WTC11 (cell line): ENCODE data around the gene CAPN1. TPM values are rescaled to one million over a fixed set of nuclear protein-coding genes. Genes with fewer than 3 reads are reported as not detected.

Experiments
- ATAC-seq: fragments of 200-7000 bp; cut with Tn5 transposase; 2 replicates; pipeline ENCODE4 v1.10.0; 2021; ENCODE audit warnings: mild to moderate bottlenecking, moderate library complexity
- CTCF ChIA-PET: fragments of 300-600 bp; sonication (Branson Sonifier 250); formaldehyde crosslinking; loops from one replicate; lab custom pipeline; 2021; ENCODE audit warnings: antibody characterized with exemption; lab: Charles Lee
- POLR2A ChIA-PET: fragments of 350-600 bp; sonication (Branson Sonifier 250); formaldehyde crosslinking; loops from one replicate; lab custom pipeline; 2021; ENCODE audit warnings: antibody characterized with exemption; lab: Charles Lee
- DNase-seq: peaks from one replicate; pipeline ENCODE4 v3.0.0; 2021; ENCODE audit warnings: low spot score
- H3K27ac Mint-ChIP-seq: 2 replicates; pipeline ENCODE4 v1.8.0; 2021; ENCODE audit warnings: mixed read lengths
- H3K27me3 Mint-ChIP-seq: 2 replicates; pipeline ENCODE4 v1.8.0; 2021; ENCODE audit warnings: low read depth, mild to moderate bottlenecking, moderate library complexity, mixed read lengths
- H3K36me3 Mint-ChIP-seq: 2 replicates; pipeline ENCODE4 v1.8.0; 2021; ENCODE audit warnings: mixed read lengths
- H3K4me1 Mint-ChIP-seq: 2 replicates; pipeline ENCODE4 v1.8.0; 2022; ENCODE audit warnings: mixed read lengths
- H3K4me3 Mint-ChIP-seq: 2 replicates; pipeline ENCODE4 v1.8.0; 2021; ENCODE audit warnings: mild to moderate bottlenecking, moderate library complexity, mixed read lengths
- H3K9me3 Mint-ChIP-seq: 2 replicates; pipeline ENCODE4 v1.8.0; 2021; ENCODE audit warnings: mixed read lengths
- ARID4B ChIP-seq: sonication (generic); formaldehyde crosslinking; IDR thresholded peaks from 2 replicates; pipeline ENCODE4 v1.8.0; 2023; ENCODE audit warnings: missing genetic modification reagents, mild to moderate bottlenecking, borderline replicate concordance
- ATF1 ChIP-seq: sonication (generic); formaldehyde crosslinking; IDR thresholded peaks from 2 replicates; pipeline ENCODE4 v1.8.1; 2023; ENCODE audit warnings: mild to moderate bottlenecking, moderate library complexity, missing genetic modification reagents
- ATF2 ChIP-seq: sonication (generic); formaldehyde crosslinking; IDR thresholded peaks from 2 replicates; pipeline ENCODE4 v1.8.1; 2022; ENCODE audit warnings: low read depth, missing genetic modification reagents, borderline replicate concordance
- ATF6 ChIP-seq: sonication (generic); formaldehyde crosslinking; IDR thresholded peaks from 2 replicates; pipeline ENCODE4 v1.8.1; 2023; ENCODE audit warnings: mild to moderate bottlenecking, missing genetic modification reagents
- ETV6 ChIP-seq: sonication (generic); formaldehyde crosslinking; IDR thresholded peaks from 2 replicates; pipeline ENCODE4 v1.8.1; 2022; ENCODE audit warnings: mild to moderate bottlenecking, missing genetic modification reagents
- GRHL2 ChIP-seq: fragments of 250-450 bp; sonication (Bioruptor Pico); IDR thresholded peaks from 2 replicates; pipeline ENCODE4 v1.8.0; 2022; ENCODE audit warnings: mild to moderate bottlenecking, moderate library complexity; ENCODE audit not compliant: insufficient replicate concordance, severe bottlenecking
- HMGA2 ChIP-seq: fragments of 250-450 bp; sonication (Bioruptor Pico); IDR thresholded peaks from 2 replicates; pipeline ENCODE4 v1.4.0; 2021; ENCODE audit warnings: mild to moderate bottlenecking, moderate library complexity
- JUN ChIP-seq: sonication (generic); formaldehyde crosslinking; IDR thresholded peaks from 2 replicates; pipeline ENCODE4 v1.8.0; 2023; ENCODE audit warnings: mild to moderate bottlenecking, missing genetic modification reagents
- MAX ChIP-seq: sonication (generic); formaldehyde crosslinking; IDR thresholded peaks from 2 replicates; pipeline ENCODE4 v1.8.0; 2022; ENCODE audit warnings: mild to moderate bottlenecking, missing genetic modification reagents
- MLX ChIP-seq: sonication (generic); formaldehyde crosslinking; IDR thresholded peaks from 2 replicates; pipeline ENCODE4 v1.8.1; 2023; ENCODE audit warnings: mild to moderate bottlenecking, missing genetic modification reagents, moderate library complexity
- SMAD3 ChIP-seq: sonication (generic); formaldehyde crosslinking; IDR thresholded peaks from 2 replicates; pipeline ENCODE4 v1.8.0; 2022; ENCODE audit warnings: missing genetic modification reagents, mild to moderate bottlenecking, borderline replicate concordance
- TEAD1 ChIP-seq: sonication (generic); formaldehyde crosslinking; IDR thresholded peaks from 2 replicates; pipeline ENCODE4 v1.8.0; 2022; ENCODE audit warnings: mild to moderate bottlenecking, missing genetic modification reagents
- TP53 ChIP-seq: sonication (generic); formaldehyde crosslinking; IDR thresholded peaks from 2 replicates; pipeline ENCODE4 v1.8.1; 2023; ENCODE audit warnings: mild to moderate bottlenecking, missing genetic modification reagents
- USF2 ChIP-seq: sonication (generic); formaldehyde crosslinking; IDR thresholded peaks from 2 replicates; pipeline ENCODE4 v1.8.1; 2023; ENCODE audit warnings: mild to moderate bottlenecking, missing genetic modification reagents, moderate library complexity
- ZBTB21 ChIP-seq: sonication (generic); formaldehyde crosslinking; IDR thresholded peaks from 2 replicates; pipeline ENCODE4 v1.8.1; 2023; ENCODE audit warnings: mild to moderate bottlenecking, missing genetic modification reagents, borderline replicate concordance
- ZBTB43 ChIP-seq: sonication (generic); formaldehyde crosslinking; IDR thresholded peaks from 2 replicates; pipeline ENCODE4 v1.8.1; 2023; ENCODE audit warnings: mild to moderate bottlenecking, missing genetic modification reagents
- ZNF121 ChIP-seq: sonication (generic); formaldehyde crosslinking; IDR thresholded peaks from 2 replicates; pipeline ENCODE4 v1.8.0; 2023; ENCODE audit warnings: missing genetic modification reagents
- ZNF263 ChIP-seq: sonication (generic); formaldehyde crosslinking; IDR thresholded peaks from 2 replicates; pipeline ENCODE4 v1.8.1; 2022; ENCODE audit warnings: low read depth, mild to moderate bottlenecking, moderate library complexity, missing genetic modification reagents
- total RNA-seq: library from RNA; stranded (reverse); gene quantifications from 3 replicates; pipeline ENCODE4 v1.2.3, GENCODE V29; 2021

The CAPN1 gene
- total RNA-seq, 1 experiment from 2014 or later: 257 TPM

GRCh38 chr11:65217441-65218423, 36.0 kb downstream of the CAPN1 start (continued):
- TF ChIP-seq MLX (no peak), HMGA2 (CRISPR knock-in tag) (no peak), ZBTB21 (CRISPR knock-in tag) (no peak)
- TF ChIP-seq, all 79 proteins: peak for 0

GRCh38 chr11:65218446-65218845, 36.7 kb downstream of the CAPN1 start:
- TF ChIP-seq ZNF263 (CRISPR knock-in tag) (no peak), MAX (CRISPR knock-in tag) (no peak), TEAD1 (no peak), ZBTB43 (CRISPR knock-in tag) (no peak)
- H3K9me3 Mint-ChIP-seq: no peaks in the 10 kb centered on the region
- H3K27me3 Mint-ChIP-seq: no peaks in the 10 kb centered on the region
- H3K27ac Mint-ChIP-seq: peak overlapping the region; percentile 31
- H3K36me3 Mint-ChIP-seq: peaks cover 5% of the 10 kb centered on the region
- ChIA-PET POLR2A (no interaction called here), CTCF (interaction anchor here (0.9 to 1.6 kb wide), 9 partner anchors 8 to 53 kb away, joined by 3 to 8 read pairs (median 4); partner anchors contain the start of genes CAPN1 and POLA2)
- H3K4me1 Mint-ChIP-seq: peaks cover 28% of the 10 kb centered on the region
- no peak overlapping the region for H3K4me3 Mint-ChIP-seq
- DNase-seq: no peak
- ATAC-seq: no peak

GRCh38 chr11:65219930-65220213, 38.1 kb downstream of the CAPN1 start:
- ATAC-seq: no peak
- Mint-ChIP-seq H3K4me1 (peaks cover 22% of the 10 kb centered on the region), H3K27me3 (no peaks in the 10 kb centered on the region), H3K36me3 (peaks cover 10% of the 10 kb centered on the region), H3K9me3 (no peaks in the 10 kb centered on the region), H3K27ac (no peak overlapping the region), H3K4me3 (no peak overlapping the region)
- ChIA-PET CTCF (interaction anchor here (0.6 to 1.5 kb wide), 4 partner anchors 15 to 56 kb away, joined by 4 to 5 read pairs (median 4); no protein-coding TSS in a partner anchor), POLR2A (interaction anchor here (0.6 kb wide), 1 partner anchor 347 kb away, joined by 3 read pairs; no protein-coding TSS in a partner anchor)
- no peak for TF ChIP-seq ATF1
- DNase-seq: no peak

- Mint-ChIP-seq H3K4me3 (no peak overlapping the region), H3K27me3 (no peaks in the 10 kb centered on the region), H3K9me3 (no peaks in the 10 kb centered on the region), H3K27ac (no peak overlapping the region), H3K36me3 (peaks cover 10% of the 10 kb centered on the region), H3K4me1 (peaks cover 26% of the 10 kb centered on the region)
- CTCF ChIA-PET: interaction anchor here (0.6 to 1.7 kb wide), 4 partner anchors 29 to 367 kb away, joined by 3 to 6 read pairs (median 5); partner anchors contain the start of gene CDC42EP2
- no peak for ATAC-seq
- DNase-seq: no peak
- POLR2A ChIA-PET: no interaction called here
- TF ChIP-seq ARID4B (no peak), ATF2 (CRISPR knock-in tag) (no peak), ETV6 (CRISPR knock-in tag) (no peak), JUN (no peak), ZNF121 (CRISPR knock-in tag) (no peak), TP53 (no peak), ATF6 (CRISPR knock-in tag) (no peak), USF2 (no peak), GRHL2 (CRISPR knock-in tag) (no peak), SMAD3 (CRISPR knock-in tag) (no peak)
Measured at GRCh38 chr11:65221026-65221425, 39.3 kb downstream of the CAPN1 start.
